M059J (cell line): ENCODE results near the gene GFAP. TPM values are rescaled to one million over a fixed set of nuclear protein-coding genes. Genes with fewer than 3 reads are reported as not detected.

ENCODE experiments used
- DNase-seq: peaks from one replicate; pipeline ENCODE4 v3.0.0-alpha.2; 2012; ENCODE audit warnings: low read depth
- total RNA-seq: library from RNA; depleted of rRNA; stranded (reverse); fragments of >200 nt; shearing (Covaris generic); gene quantifications from 2 replicates; pipeline ENCODE4 v1.2.3, GENCODE V29; 2014

Gene GFAP
- total RNA-seq, 1 experiment from 2014 or later = not detected

DNA sequence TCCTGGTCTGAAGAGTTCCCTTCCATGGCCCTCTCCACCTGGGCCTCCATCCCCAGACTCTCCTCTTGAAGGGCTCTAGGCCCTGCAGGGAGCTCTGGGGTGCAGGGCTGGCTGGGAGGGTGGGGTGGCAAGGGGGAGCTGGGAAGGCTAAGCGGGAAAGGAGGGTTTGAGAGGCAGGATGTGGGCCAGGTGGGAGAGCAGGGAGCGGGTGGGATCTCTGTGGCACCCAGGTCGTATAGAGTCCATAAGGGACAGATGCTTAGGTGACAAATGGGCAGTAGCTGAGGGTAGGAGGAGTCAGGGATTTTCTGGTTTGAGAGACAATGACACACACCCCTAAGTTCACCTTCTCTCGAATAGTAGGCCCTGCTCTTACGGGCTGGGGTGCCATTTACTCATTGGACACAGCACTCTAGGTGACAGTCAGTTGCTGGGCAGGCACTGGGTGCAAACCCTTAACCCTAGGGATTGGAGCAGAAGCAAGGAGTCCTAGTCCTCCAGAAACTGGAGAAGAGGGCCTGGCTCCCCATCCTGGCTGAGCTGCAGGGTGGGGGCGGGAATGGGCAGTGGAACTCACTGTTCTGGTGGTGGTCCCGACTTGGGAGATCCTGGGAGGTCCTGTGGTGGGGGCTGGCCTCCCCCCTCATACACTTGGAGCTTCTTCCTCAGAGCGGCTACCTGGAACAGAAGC, 16.9 kb upstream of the GFAP start:
- DNase-seq = no peak

DNA sequence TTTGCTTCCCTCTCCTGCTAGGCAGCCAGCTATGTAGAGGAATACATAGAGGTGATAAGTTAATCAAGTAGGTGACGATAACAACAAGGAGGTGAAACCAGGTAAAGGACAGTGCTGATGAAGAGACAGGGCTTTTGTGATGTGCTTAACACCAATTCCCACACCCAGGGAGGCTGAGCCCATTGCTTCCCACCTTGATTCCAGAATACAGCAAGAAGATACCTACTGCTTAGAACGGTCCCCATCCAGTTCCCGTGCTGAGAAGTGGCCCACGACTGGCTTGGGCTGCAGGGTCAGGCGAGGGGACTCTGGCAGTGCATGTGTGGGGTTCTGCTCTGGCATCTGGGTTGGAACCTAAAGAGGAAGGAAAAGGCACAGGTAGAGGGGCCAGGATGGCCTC, 16.1 kb upstream of the GFAP start:
- DNase-seq = no peak

- DNase-seq = no peak
Measured at GRCh38 chr17:44930667-44931066, 15.4 kb upstream of the GFAP start.

GRCh38 chr17:44928950-44929720, 13.8 kb upstream of the GFAP start:
- DNase-seq = no peak

DNA sequence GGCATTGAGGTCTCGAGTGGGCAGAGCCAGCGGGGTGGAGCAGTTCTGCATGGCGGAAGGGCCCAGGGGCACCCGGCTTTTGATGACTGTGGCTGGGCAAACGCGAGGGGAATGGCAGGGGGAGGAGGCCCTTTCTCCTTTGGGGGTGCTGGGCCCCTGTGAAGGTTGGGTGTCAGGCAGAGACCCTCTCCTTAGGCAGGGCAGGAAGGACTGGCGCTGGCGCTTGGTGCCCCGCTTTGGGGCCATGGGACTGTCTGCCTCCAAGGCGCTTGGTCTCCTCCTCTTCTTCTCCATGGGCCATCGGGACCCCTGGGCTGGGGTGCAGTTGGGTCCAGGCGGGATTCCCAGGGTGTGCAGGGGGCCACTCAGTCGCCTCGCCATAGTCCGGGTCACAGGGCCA, 12.8 kb upstream of the GFAP start:
- DNase-seq = no peak

DNA sequence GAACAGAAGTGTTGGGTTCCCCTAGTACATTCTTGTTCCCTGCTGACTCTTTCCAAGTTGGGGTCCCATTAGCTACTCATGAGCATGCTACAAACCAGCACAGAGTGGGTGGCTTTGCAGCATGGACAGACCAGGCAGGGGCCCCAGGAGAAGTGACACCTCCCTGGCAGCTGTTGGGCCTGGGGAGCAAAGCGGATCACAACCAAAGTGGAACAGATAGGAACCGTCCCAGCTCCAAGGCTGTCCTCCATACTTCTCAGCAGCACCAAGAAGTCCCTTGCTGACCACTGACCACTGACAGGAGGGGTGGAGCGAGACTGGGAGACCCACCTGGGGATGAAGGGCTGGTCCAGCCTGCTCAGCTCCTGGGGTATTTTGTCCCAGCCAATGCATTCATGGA, 12.4 kb upstream of the GFAP start:
- DNase-seq = no peak

- DNase-seq = no peak
Measured at GRCh38 chr17:44926821-44927525, 11.7 kb upstream of the GFAP start.

DNA sequence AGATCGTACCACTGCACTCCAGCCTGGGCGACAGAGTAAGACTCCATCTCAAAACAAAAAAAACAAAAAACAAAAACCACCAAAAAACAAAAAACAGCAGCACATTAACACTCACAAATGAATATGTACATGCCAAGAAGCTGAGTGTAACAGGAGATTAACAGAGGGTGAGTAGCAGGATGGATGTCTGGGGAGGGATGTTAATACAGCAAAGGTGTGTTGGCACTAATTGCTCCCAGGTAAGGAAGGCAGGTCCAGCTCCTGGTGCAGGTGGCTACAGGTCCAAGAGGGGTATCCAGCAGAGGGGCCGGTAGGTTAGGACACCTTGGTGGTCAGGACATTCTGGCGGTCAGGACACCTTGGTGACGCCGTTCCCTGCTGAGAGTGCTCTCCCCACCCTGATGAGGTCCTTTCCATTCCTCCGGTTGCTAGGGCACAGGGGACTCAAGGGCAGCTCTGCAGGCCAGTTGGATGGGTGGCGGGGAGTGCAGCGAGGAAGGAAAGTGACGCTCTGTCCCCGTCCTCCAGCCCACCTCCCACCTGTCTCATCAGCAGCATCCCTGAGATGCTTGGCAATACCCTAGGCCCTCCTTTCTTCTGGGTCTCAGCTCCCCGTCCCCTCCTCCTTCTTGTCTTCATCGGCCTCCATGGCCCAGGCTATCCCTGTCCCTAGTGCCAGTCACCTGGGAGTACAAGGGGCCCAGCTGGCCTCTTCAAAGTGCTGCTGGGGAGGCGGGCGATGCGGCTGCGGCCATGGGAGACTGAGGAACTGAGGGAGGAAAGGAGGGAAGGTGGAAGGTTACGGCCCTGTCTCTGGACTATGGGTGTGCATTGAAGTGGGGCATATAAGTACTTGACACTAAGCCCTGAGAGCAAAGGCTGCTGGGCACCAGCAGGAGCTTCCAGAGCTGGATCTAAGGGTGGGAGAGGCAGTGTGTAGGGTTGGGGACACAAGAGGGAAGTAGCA, 10.7 kb upstream of the GFAP start:
- DNase-seq = no peak

DNA sequence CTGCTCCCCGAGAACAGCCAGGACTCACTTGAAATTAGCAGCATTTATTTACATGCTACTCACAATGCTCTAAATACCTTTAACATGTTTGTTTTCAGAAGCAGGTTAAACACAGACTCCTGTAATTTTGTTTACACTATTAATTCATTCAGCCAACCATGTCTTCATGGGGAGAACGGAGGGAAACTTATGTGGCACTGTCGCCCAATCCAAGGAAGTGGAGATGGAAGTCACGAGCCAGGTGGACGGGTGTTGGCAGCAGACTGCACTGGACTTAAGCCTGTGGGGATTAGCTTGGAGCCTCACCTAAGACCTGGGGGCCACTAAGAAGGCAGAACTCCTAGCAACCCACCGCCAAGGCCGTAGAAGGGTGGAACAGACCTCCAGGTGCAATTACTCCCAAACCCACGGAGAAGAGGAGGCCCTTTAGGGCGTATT, 8.8 kb upstream of the GFAP start:
- DNase-seq = no peak

GRCh38 chr17:44922746-44923470, 7.6 kb upstream of the GFAP start:
- no peak for DNase-seq

DNA sequence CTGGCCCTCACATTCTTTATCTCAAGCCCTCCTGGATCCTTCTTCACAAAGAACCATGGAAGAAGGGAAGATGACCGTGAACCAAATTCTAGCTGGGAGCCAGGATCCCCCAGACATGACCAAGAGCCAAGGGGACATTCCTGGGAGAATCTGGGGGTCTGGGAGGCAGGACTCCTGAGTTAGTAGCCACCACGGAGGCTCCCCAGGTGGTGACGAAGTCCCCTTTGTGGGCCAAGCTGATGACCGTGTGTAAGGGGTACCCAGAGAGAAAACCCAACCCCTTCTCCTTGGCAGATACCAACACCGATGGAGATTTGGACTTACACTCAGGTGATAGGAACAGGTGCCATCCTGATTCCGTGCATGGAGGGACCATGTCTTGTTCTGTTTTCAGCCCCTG, 6.8 kb upstream of the GFAP start:
- DNase-seq = no peak

- DNase-seq = no peak
Measured at GRCh38 chr17:44921122-44921882, 6.0 kb upstream of the GFAP start.

GRCh38 chr17:44920565-44920940, 5.3 kb upstream of the GFAP start:
- no peak for DNase-seq

DNA sequence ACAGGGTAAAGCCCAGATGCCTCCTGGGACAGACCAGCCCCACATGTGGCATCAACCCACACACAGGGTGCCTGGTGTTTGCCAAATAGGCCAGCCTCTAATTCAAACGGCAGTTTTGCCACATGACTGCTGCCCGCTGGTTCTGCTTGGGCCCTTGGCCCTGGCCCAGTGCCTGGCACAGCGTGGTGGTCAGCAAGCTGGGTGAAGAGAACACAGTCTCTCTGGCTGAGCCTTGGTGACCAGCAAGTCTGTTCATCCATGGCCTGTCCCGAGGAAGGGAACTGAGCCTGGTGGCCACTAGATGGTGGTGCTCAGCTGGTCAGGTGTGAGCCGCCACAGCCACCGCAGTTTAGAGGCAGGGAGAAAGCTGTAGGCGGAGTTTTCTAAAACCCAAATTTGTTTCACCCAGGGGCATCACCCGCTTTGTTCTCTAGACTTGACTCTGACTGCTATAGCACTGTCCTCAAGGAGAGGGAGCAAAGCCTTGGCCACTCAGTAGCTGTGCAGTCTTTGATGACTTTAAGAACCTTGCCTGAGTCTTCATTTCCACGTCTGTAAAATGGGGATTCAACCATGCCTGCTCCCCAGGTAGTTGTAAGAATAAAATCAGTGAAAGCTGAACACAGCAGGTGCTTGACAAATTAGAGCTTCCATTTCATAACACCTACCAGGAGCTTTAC, 4.7 kb upstream of the GFAP start:
- peak; percentile 78 for DNase-seq

DNA sequence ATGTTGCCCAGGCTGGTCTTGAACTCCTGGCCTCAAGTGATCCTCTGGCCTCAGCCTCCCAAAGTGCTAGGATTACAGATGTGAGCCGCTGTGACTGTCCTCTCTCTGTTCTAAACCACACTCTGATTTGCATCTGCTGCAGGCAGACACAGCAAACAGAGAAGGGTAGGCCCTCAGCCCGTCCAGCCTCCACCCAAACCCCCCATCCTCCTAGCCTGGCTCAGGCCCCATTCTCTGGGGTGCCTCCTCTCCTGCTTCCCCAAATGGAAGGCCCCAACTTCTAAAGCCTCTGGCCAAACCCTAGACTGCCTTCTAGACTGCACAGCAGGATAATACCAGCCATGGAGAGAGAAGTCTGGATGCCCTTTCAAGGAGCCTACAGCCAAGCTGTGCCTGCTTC, 4.1 kb upstream of the GFAP start:
- no peak for DNase-seq

DNA sequence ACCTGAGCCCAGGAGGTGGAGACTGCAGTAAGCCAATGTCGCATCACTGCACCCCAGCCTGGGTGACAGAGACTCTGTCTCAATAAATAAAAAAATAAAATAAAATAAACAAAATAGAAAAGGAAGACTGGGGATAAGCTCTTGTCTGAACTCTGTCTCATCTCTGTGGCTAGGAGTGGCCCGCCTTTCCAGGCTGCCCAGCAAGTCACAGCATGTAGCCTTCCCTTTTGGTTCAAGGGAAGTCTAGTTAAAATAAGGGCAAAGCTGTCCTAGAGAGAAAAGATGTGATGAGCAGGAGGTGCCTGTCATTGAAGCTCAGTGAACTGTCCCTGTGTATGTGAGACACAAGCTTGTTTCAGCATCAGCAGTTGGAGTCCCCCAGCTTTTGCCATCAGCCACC, 2.7 kb upstream of the GFAP start:
- DNase-seq = no peak

DNA sequence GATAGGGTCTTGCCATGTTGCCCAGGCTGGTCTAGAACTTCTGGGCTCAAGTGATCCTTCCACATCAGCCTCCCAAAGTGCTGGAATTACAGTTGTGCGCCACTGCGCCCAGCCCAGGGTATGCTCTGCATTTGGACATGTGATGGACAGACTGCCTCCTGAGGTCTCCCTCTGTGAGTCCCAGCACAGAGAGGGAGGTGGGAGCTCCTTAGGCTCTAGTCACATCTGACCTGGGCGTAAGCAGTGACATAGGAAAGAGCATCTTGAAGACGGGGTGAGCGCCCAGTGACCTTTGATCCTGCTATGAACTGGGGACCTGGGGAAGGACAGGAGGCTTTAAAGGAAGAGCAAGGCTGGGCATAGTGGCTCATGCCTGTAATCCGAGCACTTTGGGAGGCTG, 2.2 kb upstream of the GFAP start:
- DNase-seq = no peak

DNA sequence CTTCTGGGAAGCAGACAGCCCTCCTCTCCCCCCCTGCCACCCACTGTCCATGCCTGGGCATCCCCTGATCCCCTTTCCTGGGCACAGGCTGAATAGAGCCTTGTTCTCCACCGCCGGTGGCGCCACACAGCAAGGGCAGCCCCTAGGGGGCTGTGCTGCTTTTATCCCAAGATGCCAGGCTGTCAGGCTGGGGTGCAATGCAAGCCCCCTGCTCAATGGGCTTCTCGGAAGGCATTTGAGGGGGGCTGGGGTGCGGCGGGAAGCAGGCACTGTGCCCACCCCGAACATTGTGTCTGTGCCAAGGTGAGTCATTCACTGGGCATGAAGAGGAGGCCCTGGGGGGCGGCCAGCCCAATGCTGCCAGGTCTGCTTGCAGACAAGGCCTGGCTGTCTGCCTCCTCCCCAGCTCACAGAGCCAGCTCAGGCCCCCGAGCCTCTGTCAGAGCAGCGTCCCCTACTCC, 1.5 kb upstream of the GFAP start:
- DNase-seq = peak; percentile 83
